Measurements from ENCODE around the gene CLPTM1L.
A peak's percentile ranks its signal among the peaks of the same experiment; 100 is the strongest.

The CLPTM1L gene

DNA sequence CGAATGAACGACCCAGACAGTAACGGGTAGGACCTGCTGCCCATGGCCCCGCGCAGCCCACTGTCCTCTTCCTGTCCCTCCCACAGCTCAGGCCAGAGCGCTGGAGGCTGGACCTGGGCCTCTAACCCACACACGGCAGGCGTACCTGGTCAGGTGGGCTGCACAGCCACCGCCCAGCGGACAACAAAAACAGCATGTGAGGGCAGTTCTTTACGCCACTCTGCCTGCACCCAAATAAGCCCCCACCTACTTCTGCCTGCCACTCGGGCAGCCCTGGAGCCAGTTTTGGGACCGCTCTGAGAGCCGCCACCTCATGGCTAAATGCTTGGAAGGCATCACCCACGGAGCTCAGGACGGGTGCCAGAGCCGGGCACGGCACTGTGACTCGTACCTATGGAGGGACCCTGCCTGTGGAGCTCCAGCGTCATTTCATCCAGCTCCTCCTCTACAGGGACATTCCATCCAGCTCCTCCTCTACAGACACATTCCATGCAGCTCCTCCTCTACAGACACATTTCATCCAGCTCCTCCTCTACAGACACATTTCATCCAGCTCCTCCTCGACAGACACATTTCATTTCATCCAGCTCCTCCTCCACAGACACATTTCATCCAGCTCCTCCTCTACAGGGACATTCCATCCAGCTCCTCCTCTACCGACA lies 18.9 kb downstream of the CLPTM1L start:
- peak in 1 of 2 donors; percentile 16 for DNase-seq
- H3K4me3 ChIP-seq = no peak overlapping the region
- TF ChIP-seq, protein P1, sequence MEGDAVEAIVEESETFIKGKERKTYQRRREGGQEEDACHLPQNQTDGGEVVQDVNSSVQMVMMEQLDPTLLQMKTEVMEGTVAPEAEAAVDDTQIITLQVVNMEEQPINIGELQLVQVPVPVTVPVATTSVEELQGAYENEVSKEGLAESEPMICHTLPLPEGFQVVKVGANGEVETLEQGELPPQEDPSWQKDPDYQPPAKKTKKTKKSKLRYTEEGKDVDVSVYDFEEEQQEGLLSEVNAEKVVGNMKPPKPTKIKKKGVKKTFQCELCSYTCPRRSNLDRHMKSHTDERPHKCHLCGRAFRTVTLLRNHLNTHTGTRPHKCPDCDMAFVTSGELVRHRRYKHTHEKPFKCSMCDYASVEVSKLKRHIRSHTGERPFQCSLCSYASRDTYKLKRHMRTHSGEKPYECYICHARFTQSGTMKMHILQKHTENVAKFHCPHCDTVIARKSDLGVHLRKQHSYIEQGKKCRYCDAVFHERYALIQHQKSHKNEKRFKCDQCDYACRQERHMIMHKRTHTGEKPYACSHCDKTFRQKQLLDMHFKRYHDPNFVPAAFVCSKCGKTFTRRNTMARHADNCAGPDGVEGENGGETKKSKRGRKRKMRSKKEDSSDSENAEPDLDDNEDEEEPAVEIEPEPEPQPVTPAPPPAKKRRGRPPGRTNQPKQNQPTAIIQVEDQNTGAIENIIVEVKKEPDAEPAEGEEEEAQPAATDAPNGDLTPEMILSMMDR (IDR thresholded peaks at IDR 0.05) = no peak
- H3K27me3 ChIP-seq = no peaks in the 10 kb centered on the region
- intact Hi-C loops (cut with DNase I; ENCODE audit: low total_unique reads) = no loop called here
- H3K27ac ChIP-seq = no peak overlapping the region
- no peaks in the 10 kb centered on the region for H3K9me3 ChIP-seq
- H3K36me3 ChIP-seq = peaks cover 62 to 76% (median 63%) of the 10 kb centered on the region in 3 donors
- H3K4me1 ChIP-seq = peaks cover 0 to 18% (median 3%) of the 10 kb centered on the region in 4 donors

DNA sequence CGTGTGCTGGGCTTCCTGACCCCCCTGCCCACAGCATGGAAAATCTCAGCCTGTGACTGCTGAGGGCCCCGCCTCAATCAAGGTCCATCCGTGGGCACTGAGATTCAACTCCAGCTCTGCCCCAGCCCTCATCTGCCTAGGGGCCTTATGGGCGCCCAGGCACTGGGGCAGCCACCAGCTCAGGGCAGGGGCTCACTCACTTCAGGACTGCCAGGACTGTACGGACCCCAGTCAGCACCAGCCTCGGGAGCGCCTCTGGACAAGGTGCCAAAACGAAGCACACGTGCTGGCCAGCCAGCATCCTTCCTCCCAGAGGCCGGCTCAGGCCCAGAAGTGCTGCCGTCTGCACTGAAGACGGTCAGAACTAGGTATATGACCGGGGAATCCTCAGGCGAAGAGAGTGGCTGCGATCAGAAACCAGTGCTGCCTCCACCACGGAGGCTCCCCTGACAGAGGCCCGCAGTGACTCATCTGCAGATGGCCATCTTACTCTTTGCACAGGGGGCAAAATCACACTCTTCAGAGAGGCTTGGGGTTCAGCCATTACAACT lies 19.6 kb downstream of the CLPTM1L start:
- TF ChIP-seq, protein P1 (IDR thresholded peaks at IDR 0.05) = no peak
- Histone ChIP-seq H3K9me3 (no peaks in the 10 kb centered on the region), H3K4me1 (peaks cover 0 to 15% (median 3%) of the 10 kb centered on the region in 4 donors), H3K27me3 (no peaks in the 10 kb centered on the region), H3K4me3 (no peak overlapping the region), H3K27ac (no peak overlapping the region), H3K36me3 (peaks cover 62 to 76% (median 63%) of the 10 kb centered on the region in 3 donors)
- DNase-seq = peak in 1 of 2 donors; percentile 5
- intact Hi-C loops (cut with DNase I; ENCODE audit: low total_unique reads) = no loop called here

DNA sequence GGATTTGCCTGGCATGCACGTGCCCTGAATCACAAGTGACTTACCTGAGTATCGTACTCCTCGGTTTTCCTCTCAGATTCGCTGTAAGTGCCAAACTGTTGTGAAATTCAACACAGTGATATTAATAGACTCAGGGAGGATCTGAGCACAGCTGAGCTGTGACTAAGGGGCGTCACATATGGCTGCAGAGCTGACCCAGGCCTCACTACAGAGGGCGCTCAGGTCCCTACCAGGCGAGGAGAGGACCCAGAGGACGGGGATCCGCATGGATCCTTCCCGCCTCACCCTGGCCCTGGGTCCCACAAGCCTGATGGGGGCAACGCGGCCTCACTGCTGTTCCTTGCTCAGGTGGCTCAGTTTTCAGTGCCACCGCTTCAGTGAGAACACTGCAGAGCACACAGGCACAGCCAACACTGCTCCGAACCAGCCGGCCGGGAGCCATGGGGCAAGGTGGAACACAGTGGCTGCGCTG lies 20.1 kb downstream of the CLPTM1L start:
- Histone ChIP-seq H3K4me3 (no peak overlapping the region), H3K27ac (no peak overlapping the region), H3K36me3 (peaks cover 62 to 76% (median 63%) of the 10 kb centered on the region in 3 donors), H3K4me1 (peaks cover 0 to 15% (median 3%) of the 10 kb centered on the region in 4 donors), H3K27me3 (no peaks in the 10 kb centered on the region), H3K9me3 (no peaks in the 10 kb centered on the region)
- intact Hi-C loops (cut with DNase I; ENCODE audit: low total_unique reads) = no loop called here
- peak in 1 of 2 donors; percentile 6 for DNase-seq
- TF ChIP-seq, protein P1 (IDR thresholded peaks at IDR 0.05) = no peak

DNA sequence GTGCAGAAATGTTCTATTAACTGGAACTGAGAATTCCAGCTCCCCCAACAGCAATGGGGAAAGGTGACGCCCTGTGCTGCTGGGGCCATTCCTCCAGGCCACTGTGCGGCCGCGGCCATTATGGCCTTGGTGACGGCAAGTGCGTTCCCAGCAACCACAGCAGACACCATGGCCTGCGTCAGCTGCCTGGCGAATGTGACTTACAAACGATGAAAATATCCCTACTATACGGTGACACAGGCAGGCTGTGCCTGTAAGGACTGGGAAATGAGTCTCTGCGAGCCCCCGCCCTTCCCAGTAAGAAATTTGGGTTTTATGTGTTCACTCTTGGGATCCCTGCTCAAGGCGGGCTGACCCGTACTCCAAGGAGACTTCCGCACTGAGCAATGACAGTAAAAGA lies 20.6 kb downstream of the CLPTM1L start:
- Histone ChIP-seq H3K9me3 (no peaks in the 10 kb centered on the region), H3K36me3 (peaks cover 65 to 78% (median 67%) of the 10 kb centered on the region in 3 donors), H3K4me3 (no peak overlapping the region), H3K27ac (no peak overlapping the region), H3K4me1 (peaks cover 0 to 15% (median 3%) of the 10 kb centered on the region in 4 donors), H3K27me3 (no peaks in the 10 kb centered on the region)
- TF ChIP-seq, protein P1 (IDR thresholded peaks at IDR 0.05) = no peak
- peak; percentile 1 to 46 for DNase-seq
- intact Hi-C loops (cut with DNase I; ENCODE audit: low total_unique reads) = no loop called here

DNA sequence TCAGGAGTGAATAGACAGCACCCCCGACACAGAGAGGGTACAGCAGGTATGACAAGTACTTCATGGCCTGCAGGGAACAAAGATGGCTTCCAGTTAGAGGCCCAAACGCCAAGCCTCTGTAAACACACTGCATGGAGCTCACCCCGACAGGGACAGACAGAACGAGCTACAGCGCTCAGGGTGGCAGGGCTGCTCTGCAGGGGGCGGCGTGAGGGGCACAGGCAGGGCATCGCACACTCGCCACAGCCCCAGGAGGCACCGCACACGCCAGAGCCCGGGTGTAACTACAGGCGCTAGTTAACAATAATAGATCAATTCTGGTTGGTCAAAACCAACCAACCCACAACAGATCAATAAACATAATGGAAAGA lies 21.1 kb downstream of the CLPTM1L start:
- intact Hi-C loops (cut with DNase I; ENCODE audit: low total_unique reads) = no loop called here
- H3K36me3 ChIP-seq = peaks cover 70 to 80% (median 72%) of the 10 kb centered on the region in 3 donors
- DNase-seq = peak; percentile 8 to 29
- no peaks in the 10 kb centered on the region for H3K9me3 ChIP-seq
- TF ChIP-seq, protein P1 (IDR thresholded peaks at IDR 0.05) = no peak
- no peak overlapping the region for H3K4me3 ChIP-seq
- H3K4me1 ChIP-seq = peaks cover 0 to 10% (median 3%) of the 10 kb centered on the region in 4 donors
- no peak overlapping the region for H3K27ac ChIP-seq
- no peaks in the 10 kb centered on the region for H3K27me3 ChIP-seq
